ENCODE data around the gene PIK3AP1. TPM values are rescaled to one million over a fixed set of nuclear protein-coding genes. Genes with fewer than 3 reads are reported as not detected.

The PIK3AP1 gene
- total RNA-seq, 4 donors from 2014 or later: 17.5 to 64.4 (median 23.7) TPM

- no peak for TF ChIP-seq CTCF (IDR thresholded peaks at IDR 0.05; ENCODE audit: low read depth)
These were observed 28.6 kb downstream of the PIK3AP1 start for GRCh38 chr10:96691761-96692160.

- TF ChIP-seq CTCF (IDR thresholded peaks at IDR 0.05; ENCODE audit: low read depth): no peak
These were observed 29.3 kb downstream of the PIK3AP1 start for GRCh38 chr10:96690755-96691730.

- no peak for TF ChIP-seq CTCF (IDR thresholded peaks at IDR 0.05; ENCODE audit: low read depth)
These were observed 31.5 kb downstream of the PIK3AP1 start for GRCh38 chr10:96688789-96689188.

- TF ChIP-seq CTCF (IDR thresholded peaks at IDR 0.05; ENCODE audit: low read depth): no peak
These were observed 32.8 kb downstream of the PIK3AP1 start for GRCh38 chr10:96687317-96688012.

- no peak for TF ChIP-seq CTCF (IDR thresholded peaks at IDR 0.05; ENCODE audit: low read depth)
These were observed 33.8 kb downstream of the PIK3AP1 start for GRCh38 chr10:96686514-96686913.

GRCh38 chr10:96685306-96685705, 35.0 kb downstream of the PIK3AP1 start:
- TF ChIP-seq CTCF (IDR thresholded peaks at IDR 0.05; ENCODE audit: low read depth): no peak

- no peak for TF ChIP-seq CTCF (IDR thresholded peaks at IDR 0.05; ENCODE audit: low read depth)
These were observed 35.5 kb downstream of the PIK3AP1 start for GRCh38 chr10:96684826-96685225.
